Renal cortex interstitium (tissue), 15 donors: ENCODE data around the gene KEL. TPM values are rescaled to one million over a fixed set of nuclear protein-coding genes. Genes with fewer than 3 reads are reported as not detected.
"Not testable (repeated sequence)": the region's sequence is repeated elsewhere in the genome, so short reads cannot be mapped to it uniquely, and the experiment has no call there.

ENCODE experiments used
- DNase-seq, 11 donors: peaks; one replicate each; pipeline ENCODE4 v3.0.0-alpha.2; 2013; ENCODE audit warnings: low read depth in 9 of 11, low spot score in 4 of 11; ENCODE audit errors: extremely low read depth in 1 of 11
- long read RNA-seq, 16 experiments: transcript quantifications; one replicate each; lab custom pipeline, GENCODE V29; 2026
- polyA plus RNA-seq, 3 donors: library from polyadenylated mRNA; unstranded; fragments of 120-200 nt; gene quantifications; one replicate each; pipeline ENCODE4 v1.2.1, GENCODE V29; 2013; ENCODE audit not compliant: insufficient read length in 3 of 3

KEL gene
- polyA plus RNA-seq, result 1 to 10 TPM; 2.1 to 3.7 (median 2.6) TPM
- long read RNA-seq, donor 1, result 0 reads
- long read RNA-seq, donor 2, result 0 reads
- long read RNA-seq, donor 3, result 0 reads
- long read RNA-seq, donor 4, result 0 reads
- long read RNA-seq, donor 5, result 0 reads
- long read RNA-seq, donor 6, result 0 reads
- long read RNA-seq, donor 7, result 0 reads
- long read RNA-seq, donor 8, result 0 reads
- long read RNA-seq, donor 9, result 0 reads
- long read RNA-seq, donor 10, result 0 reads
- long read RNA-seq, donor 11, result 0 reads
- long read RNA-seq, donor 12, partial matches to known transcripts, result 0 of 1 reads
- long read RNA-seq, donor 12, other reads (novel, unspliced or antisense), result 0 of 1 reads
- long read RNA-seq, donor 13, result 0 reads
- long read RNA-seq, donor 14, partial matches to known transcripts, result 0 of 1 reads
- long read RNA-seq, donor 14, other reads (novel, unspliced or antisense), result 0 of 1 reads
- long read RNA-seq, donor 15, result 0 reads
- long read RNA-seq, donor 16, result 0 reads

- DNase-seq, result no peak
These were observed at the start of gene KEL for GRCh38 chr7:142961973-142962926. KEL (minus strand) TSS chr7:142962363; CDS start chr7:142962206, 157 bp downstream.

GRCh38 chr7:143008007-143008901 is 46.1 kb upstream of the KEL start:
- DNase-seq, result peak; percentile 31 to 75 (median 54)

GRCh38 chr7:143005632-143006260 is 43.6 kb upstream of the KEL start:
- no peak for DNase-seq

- DNase-seq, result peak in 8 of 11 donors; percentile 12 to 35 (median 23)
These were observed 41.4 kb upstream of the KEL start for GRCh38 chr7:143003393-143004051.

GRCh38 chr7:143002898-143003297 is 40.7 kb upstream of the KEL start:
- DNase-seq, result no peak

GRCh38 chr7:143002106-143002505 is 39.9 kb upstream of the KEL start:
- DNase-seq, result no peak

- DNase-seq, result no peak
These were observed 38.5 kb upstream of the KEL start for GRCh38 chr7:143000648-143001047.

- no peak for DNase-seq
These were observed 37.6 kb upstream of the KEL start for GRCh38 chr7:142999793-143000192.

- DNase-seq, result no peak
These were observed 36.8 kb upstream of the KEL start for GRCh38 chr7:142998966-142999365.

GRCh38 chr7:142997456-142997989 is 35.4 kb upstream of the KEL start:
- DNase-seq, result no peak

- DNase-seq, result no peak
These were observed 30.3 kb upstream of the KEL start for GRCh38 chr7:142992427-142992826.

- DNase-seq, result no peak
These were observed 22.1 kb upstream of the KEL start for GRCh38 chr7:142984297-142984696.

- no peak for DNase-seq
These were observed 21.7 kb upstream of the KEL start for GRCh38 chr7:142983825-142984224.

- DNase-seq, result not testable (repeated sequence)
These were observed 16.2 kb upstream of the KEL start for GRCh38 chr7:142978402-142978801.

- DNase-seq, result no peak
These were observed 12.5 kb upstream of the KEL start for GRCh38 chr7:142974626-142975025.

- no peak for DNase-seq
These were observed 7.0 kb upstream of the KEL start for GRCh38 chr7:142969183-142969582.

GRCh38 chr7:142968229-142968628 is 6.1 kb upstream of the KEL start:
- no peak for DNase-seq
